ENCODE measurements around the gene IFT43. TPM values are rescaled to one million over a fixed set of nuclear protein-coding genes. Genes with fewer than 3 reads are reported as not detected.

Gene IFT43
- total and polyA plus RNA-seq, 10 of the 15 experiments (the other 5 are each of a cell fraction or from before 2014, with no cell fraction given), result 8.2 to 24.8 (median 14.0) TPM

GRCh38 chr14:75993567-75994041 is 8.0 kb downstream of the IFT43 start (continued):
- TF ChIP-seq CBX5 (IDR thresholded peaks at IDR 0.05; ENCODE audit: low read depth) (no peak), POLR2AphosphoS5 (IDR thresholded peaks at IDR 0.05; ENCODE audit: low read length) (no peak), E4F1 (IDR thresholded peaks at IDR 0.05; ENCODE audit: borderline replicate concordance, partially characterized antibody) (no peak), NBN (IDR thresholded peaks at IDR 0.05) (no peak), STAT3 (IDR thresholded peaks at IDR 0.05; ENCODE audit: low read depth, low read length) (no peak), YY1 (IDR thresholded peaks at IDR 0.05; ENCODE audit: low read depth, low read length) (0 out of 2 replicates have a peak, but pooled peaks have one; percentile 24), ZBED1 (IDR thresholded peaks at IDR 0.05; ENCODE audit: borderline replicate concordance) (no peak), TBL1XR1 (IDR thresholded peaks at IDR 0.05; ENCODE audit: low read depth, low read length) (no peak), CREB1 (IDR thresholded peaks at IDR 0.05; ENCODE audit: low read depth) (no peak), NR2C2 (IDR thresholded peaks at IDR 0.05; ENCODE audit: borderline replicate concordance, control insufficient read depth, insufficient read length, low read depth) (no peak), POLR2A (IDR thresholded peaks at IDR 0.05; ENCODE audit: low read depth, low read length) (no peak), PAX5 (IDR thresholded peaks at IDR 0.05; ENCODE audit: borderline replicate concordance, low read depth, low read length) (peak; percentile 85), RELB (IDR thresholded peaks at IDR 0.05; ENCODE audit: low read depth) (peak; percentile 32; the same call in 1 of the 2 replicates), TAF1 (IDR thresholded peaks at IDR 0.05; ENCODE audit: borderline replicate concordance, low read depth, low read length) (no peak), ZZZ3 (IDR thresholded peaks at IDR 0.05; ENCODE audit: control insufficient read depth, insufficient read length, low read depth) (no peak), ATF2 (IDR thresholded peaks at IDR 0.05; ENCODE audit: low read length) (no peak), E2F4 (IDR thresholded peaks at IDR 0.05; ENCODE audit: low read depth, low read length) (no peak), CUX1 (IDR thresholded peaks at IDR 0.05; ENCODE audit: insufficient replicate concordance, low read depth, low read length) (no peak)
